Left renal cortex interstitium (tissue), 4 donors: Measurements from ENCODE around the gene UNC79. TPM values are rescaled to one million over a fixed set of nuclear protein-coding genes. Genes with fewer than 3 reads are reported as not detected.

Experiments
- DNase-seq, 4 donors: peaks; one replicate each; pipeline ENCODE4 v3.0.0-alpha.2; 2013; ENCODE audit warnings: low read depth in 4 of 4, low spot score in 2 of 4, missing footprints in 1 of 4
- polyA plus RNA-seq, 4 donors: library from polyadenylated mRNA; unstranded; fragments of 120-200 nt; gene quantifications; one replicate each; pipeline ENCODE4 v1.2.1, GENCODE V29; 2013; ENCODE audit not compliant: insufficient read length in 4 of 4

The UNC79 gene
- polyA plus RNA-seq, 4 donors = 0.75 to 1.5 (median 1.1) TPM

GRCh38 chr14:93719256-93719655 lies 288.5 kb downstream of the UNC79 start:
- no peak for DNase-seq

GRCh38 chr14:93720076-93720815 lies 289.5 kb downstream of the UNC79 start:
- DNase-seq = no peak

GRCh38 chr14:93720981-93721483 lies 290.3 kb downstream of the UNC79 start:
- DNase-seq = no peak

- DNase-seq = no peak
These were observed 292.3 kb downstream of the UNC79 start for GRCh38 chr14:93723001-93723400.

- no peak for DNase-seq
These were observed 294.4 kb downstream of the UNC79 start for GRCh38 chr14:93725002-93725582.

- DNase-seq = no peak
These were observed 295.3 kb downstream of the UNC79 start for GRCh38 chr14:93725993-93726392.

- no peak for DNase-seq
These were observed 296.5 kb downstream of the UNC79 start for GRCh38 chr14:93727039-93727740.

GRCh38 chr14:93727917-93728650 lies 297.3 kb downstream of the UNC79 start:
- no peak for DNase-seq

- DNase-seq = no peak
These were observed 297.9 kb downstream of the UNC79 start for GRCh38 chr14:93728651-93729016.

GRCh38 chr14:93729993-93730392 lies 299.3 kb downstream of the UNC79 start:
- no peak for DNase-seq

GRCh38 chr14:93731753-93732152 lies 301.0 kb downstream of the UNC79 start:
- no peak for DNase-seq

GRCh38 chr14:93732524-93732923 lies 301.8 kb downstream of the UNC79 start:
- no peak for DNase-seq

GRCh38 chr14:93733231-93733630 lies 302.5 kb downstream of the UNC79 start:
- DNase-seq = no peak

GRCh38 chr14:93733631-93734030 lies 302.9 kb downstream of the UNC79 start:
- no peak for DNase-seq

GRCh38 chr14:93734086-93734822 lies 303.5 kb downstream of the UNC79 start:
- no peak for DNase-seq

- DNase-seq = no peak
These were observed 304.5 kb downstream of the UNC79 start for GRCh38 chr14:93735206-93735605.

- DNase-seq = no peak
These were observed 305.8 kb downstream of the UNC79 start for GRCh38 chr14:93736378-93737014.

GRCh38 chr14:93737634-93738033 lies 306.9 kb downstream of the UNC79 start:
- DNase-seq = no peak

GRCh38 chr14:93741556-93742230 lies 311.0 kb downstream of the UNC79 start:
- no peak for DNase-seq
